ENCODE measurements around the gene TIAM1.

Gene TIAM1

GRCh38 chr21:31087639-31088473 is 256.2 kb downstream of the TIAM1 start:
- DNase-seq (ENCODE audit: low read depth, low spot score), result no peak

GRCh38 chr21:31084689-31085088 is 259.4 kb downstream of the TIAM1 start:
- no peak for DNase-seq (ENCODE audit: low read depth, low spot score)

- no peak for DNase-seq (ENCODE audit: low read depth, low spot score)
These were observed 265.3 kb downstream of the TIAM1 start for GRCh38 chr21:31078796-31079195.

GRCh38 chr21:31078216-31078615 is 265.8 kb downstream of the TIAM1 start:
- DNase-seq (ENCODE audit: low read depth, low spot score), result no peak

GRCh38 chr21:31075848-31076247 is 268.2 kb downstream of the TIAM1 start:
- no peak for DNase-seq (ENCODE audit: low read depth, low spot score)

GRCh38 chr21:31072533-31072932 is 271.5 kb downstream of the TIAM1 start:
- no peak for DNase-seq (ENCODE audit: low read depth, low spot score)
